HEK293 (cell line): ENCODE results near the gene PIP4K2B.

ENCODE experiments used
- GLIS2 ChIP-seq: fragments of 450-650 bp; formaldehyde crosslinking; IDR thresholded peaks from 2 replicates; pipeline ENCODE4 v1.5.1; 2016; ENCODE audit warnings: missing biosample characterization, missing genetic modification characterization
- KLF16 ChIP-seq: fragments of 450-650 bp; formaldehyde crosslinking; IDR thresholded peaks from 2 replicates; pipeline ENCODE4 v1.5.1; 2017; ENCODE audit warnings: missing biosample characterization, missing genetic modification characterization
- KLF9 ChIP-seq: fragments of 450-650 bp; formaldehyde crosslinking; IDR thresholded peaks from 2 replicates; pipeline ENCODE4 v1.5.1; 2016; ENCODE audit warnings: missing biosample characterization, missing genetic modification characterization, low read depth
- MYNN ChIP-seq: fragments of 450-650 bp; formaldehyde crosslinking; IDR thresholded peaks from 2 replicates; pipeline ENCODE4 v1.5.1; 2016; ENCODE audit warnings: missing biosample characterization, missing genetic modification characterization, borderline replicate concordance
- PRDM4 ChIP-seq: fragments of 450-650 bp; formaldehyde crosslinking; IDR thresholded peaks from 2 replicates; pipeline ENCODE4 v1.5.1; 2017; ENCODE audit warnings: missing biosample characterization, missing genetic modification characterization
- PRDM6 ChIP-seq: fragments of 450-650 bp; formaldehyde crosslinking; IDR thresholded peaks from 2 replicates; pipeline ENCODE4 v1.5.1; 2017; ENCODE audit warnings: missing biosample characterization, missing genetic modification characterization
- SALL2 ChIP-seq: fragments of 450-650 bp; formaldehyde crosslinking; IDR thresholded peaks from 2 replicates; pipeline ENCODE4 v1.5.0; 2017; ENCODE audit warnings: missing biosample characterization, mild to moderate bottlenecking, missing genetic modification characterization, borderline replicate concordance
- ZBTB11 ChIP-seq: fragments of 450-650 bp; formaldehyde crosslinking; conservative IDR thresholded peaks from 2 replicates; pipeline ENCODE4 v1.5.1; 2016; ENCODE audit warnings: low read depth, missing biosample characterization, missing genetic modification characterization
- ZBTB17 ChIP-seq: fragments of 450-650 bp; formaldehyde crosslinking; IDR thresholded peaks from 2 replicates; pipeline ENCODE4 v1.5.1; 2016; ENCODE audit warnings: missing biosample characterization, missing genetic modification characterization
- ZBTB8A ChIP-seq: fragments of 450-650 bp; formaldehyde crosslinking; IDR thresholded peaks from 2 replicates; pipeline ENCODE4 v1.5.1; 2016; ENCODE audit warnings: missing biosample characterization, missing genetic modification characterization
- ZNF112 ChIP-seq: fragments of 450-650 bp; formaldehyde crosslinking; IDR thresholded peaks from 2 replicates; pipeline ENCODE4 v1.5.0; 2017; ENCODE audit warnings: missing biosample characterization, missing genetic modification characterization
- ZNF132 ChIP-seq: fragments of 450-650 bp; formaldehyde crosslinking; IDR thresholded peaks from 2 replicates; pipeline ENCODE4 v1.5.1; 2017; ENCODE audit warnings: missing biosample characterization, missing genetic modification characterization, borderline replicate concordance
- ZNF16 ChIP-seq: fragments of 450-650 bp; formaldehyde crosslinking; IDR thresholded peaks from 2 replicates; pipeline ENCODE4 v1.5.1; 2016; ENCODE audit warnings: low read depth, missing biosample characterization, missing genetic modification characterization
- ZNF248 ChIP-seq: fragments of 450-650 bp; formaldehyde crosslinking; IDR thresholded peaks from 2 replicates; pipeline ENCODE4 v1.5.1; 2017; ENCODE audit warnings: missing biosample characterization, missing genetic modification characterization
- ZNF266 ChIP-seq: fragments of 450-650 bp; formaldehyde crosslinking; IDR thresholded peaks from 2 replicates; pipeline ENCODE4 v1.5.1; 2016; ENCODE audit warnings: missing biosample characterization, missing genetic modification characterization, low read depth
- ZNF280C ChIP-seq: fragments of 450-650 bp; formaldehyde crosslinking; IDR thresholded peaks from 2 replicates; pipeline ENCODE4 v1.5.1; 2016; ENCODE audit warnings: missing biosample characterization, missing genetic modification characterization
- ZNF37A ChIP-seq: fragments of 450-650 bp; IDR thresholded peaks from 2 replicates; pipeline ENCODE4 v1.5.1; 2018; ENCODE audit warnings: missing biosample characterization, missing genetic modification characterization
- ZNF449 ChIP-seq: fragments of 450-650 bp; formaldehyde crosslinking; IDR thresholded peaks from 2 replicates; pipeline ENCODE4 v1.5.1; 2017; ENCODE audit warnings: missing biosample characterization, mild to moderate bottlenecking, missing genetic modification characterization, moderate library complexity
- ZNF473 ChIP-seq: fragments of 450-650 bp; formaldehyde crosslinking; IDR thresholded peaks from 2 replicates; pipeline ENCODE4 v1.5.1; 2017; ENCODE audit warnings: missing biosample characterization, missing genetic modification characterization
- ZNF501 ChIP-seq: fragments of 450-650 bp; formaldehyde crosslinking; IDR thresholded peaks from 2 replicates; pipeline ENCODE4 v1.5.1; 2016; ENCODE audit warnings: missing biosample characterization, missing genetic modification characterization
- ZNF544 ChIP-seq: fragments of 450-650 bp; formaldehyde crosslinking; IDR thresholded peaks from 2 replicates; pipeline ENCODE4 v1.5.0; 2017; ENCODE audit warnings: missing biosample characterization, missing genetic modification characterization
- ZNF560 ChIP-seq: fragments of 450-650 bp; formaldehyde crosslinking; IDR thresholded peaks from 2 replicates; pipeline ENCODE4 v1.5.1; 2017; ENCODE audit warnings: missing biosample characterization, missing genetic modification characterization, borderline replicate concordance
- ZNF621 ChIP-seq: fragments of 450-650 bp; formaldehyde crosslinking; IDR thresholded peaks from 2 replicates; pipeline ENCODE4 v1.5.1; 2017; ENCODE audit warnings: missing biosample characterization, missing genetic modification characterization
- ZNF654 ChIP-seq: fragments of 450-650 bp; formaldehyde crosslinking; IDR thresholded peaks from 2 replicates; pipeline ENCODE4 v1.5.1; 2016; ENCODE audit warnings: low read depth, missing biosample characterization, missing genetic modification characterization
- ZNF704 ChIP-seq: fragments of 450-650 bp; formaldehyde crosslinking; IDR thresholded peaks from 2 replicates; pipeline ENCODE4 v1.5.1; 2016; ENCODE audit warnings: missing biosample characterization, missing genetic modification characterization
- ZNF768 ChIP-seq: fragments of 450-650 bp; formaldehyde crosslinking; IDR thresholded peaks from 2 replicates; pipeline ENCODE4 v1.5.1; 2018; ENCODE audit warnings: missing biosample characterization, mild to moderate bottlenecking, missing genetic modification characterization
- ZNF776 ChIP-seq: fragments of 450-650 bp; formaldehyde crosslinking; IDR thresholded peaks from 2 replicates; pipeline ENCODE4 v1.5.0; 2017; ENCODE audit warnings: missing biosample characterization, missing genetic modification characterization, borderline replicate concordance
- ZNF837 ChIP-seq: fragments of 450-650 bp; formaldehyde crosslinking; IDR thresholded peaks from 2 replicates; pipeline ENCODE4 v1.5.1; 2016; ENCODE audit warnings: missing biosample characterization, missing genetic modification characterization

PIP4K2B gene

GRCh38 chr17:38752308-38753070 lies 46.9 kb downstream of the PIP4K2B start, which contains the start of gene PSMB3 (continued):
- TF ChIP-seq PRDM6 (tag by site-specific recombination) (no peak), PRDM4 (tag by site-specific recombination) (no peak), ZNF621 (tag by site-specific recombination) (no peak), ZBTB8A (tag by site-specific recombination) (peak; percentile 76; the same call in 1 of the 2 replicates), ZNF16 (tag by site-specific recombination) (no peak), ZNF501 (tag by site-specific recombination) (peak; percentile 62), ZNF654 (tag by site-specific recombination) (no peak), KLF16 (peak; percentile 63), ZNF112 (tag by site-specific recombination) (no peak), ZBTB11 (tag by site-specific recombination) (peak; percentile 93), ZNF248 (tag by site-specific recombination) (no peak), ZBTB17 (tag by site-specific recombination) (peak; percentile 94), GLIS2 (peak; percentile 55), MYNN (tag by site-specific recombination) (no peak), ZNF544 (tag by site-specific recombination) (no peak), ZNF473 (tag by site-specific recombination) (no peak), ZNF266 (no peak), ZNF280C (tag by site-specific recombination) (no peak), SALL2 (no peak), ZNF704 (tag by site-specific recombination) (no peak), ZNF132 (tag by site-specific recombination) (no peak), ZNF768 (tag by site-specific recombination) (no peak), ZNF560 (no peak), ZNF776 (tag by site-specific recombination) (no peak), KLF9 (tag by site-specific recombination) (peak; percentile 26; the same call in 1 of the 2 replicates), ZNF37A (tag by site-specific recombination) (no peak), ZNF449 (tag by site-specific recombination) (no peak), ZNF837 (tag by site-specific recombination) (no peak)
